ENCODE results near the gene KRTAP26-1.

The KRTAP26-1 gene

GRCh38 chr21:30271156-30271555 is 49.0 kb downstream of the KRTAP26-1 start:
- DNase-seq (ENCODE audit: low read depth): no peak

- DNase-seq (ENCODE audit: low read depth): no peak
Observed at GRCh38 chr21:30269803-30270530, 50.1 kb downstream of the KRTAP26-1 start.
